ENCODE results near the gene AKR7A3.

GRCh38 chr1:19332832-19333231 lies 44.3 kb upstream of the AKR7A3 start:
- TF ChIP-seq CTCF (IDR thresholded peaks at IDR 0.05; ENCODE audit: insufficient read depth, low read depth, low read length) (no peak), EZH2 (IDR thresholded peaks at IDR 0.05; ENCODE audit: insufficient read depth, low read length) (no peak)

Data from astrocyte (in vitro differentiated cells and primary cell).